ENCODE measurements around the gene TM2D3. TPM values are rescaled to one million over a fixed set of nuclear protein-coding genes. Genes with fewer than 3 reads are reported as not detected.

Gene TM2D3
- total and polyA plus RNA-seq, 2 experiments from 2014 or later = 26.2 to 36.6 TPM

GRCh38 chr15:101604124-101604874 is 47.9 kb downstream of the TM2D3 start (continued):
- TF ChIP-seq REST (IDR thresholded peaks at IDR 0.05; ENCODE audit: unreplicated experiment) = no peak
- no peak for TF ChIP-seq NANOG (IDR thresholded peaks at IDR 0.05; ENCODE audit: borderline replicate concordance)
- TF ChIP-seq ETS1 (IDR thresholded peaks at IDR 0.05) = no peak
- no peak for TF ChIP-seq EZH2phosphoT487 (IDR thresholded peaks at IDR 0.05; ENCODE audit: unreplicated experiment)

GRCh38 chr15:101602801-101603200 is 49.4 kb downstream of the TM2D3 start:
- no peak overlapping the region for H3K4me2 ChIP-seq
- no peaks in the 10 kb centered on the region for H4K20me1 ChIP-seq (replicated peaks; ENCODE audit: insufficient read depth)
- no peaks in the 10 kb centered on the region for H3K4me1 ChIP-seq (ENCODE audit: insufficient read depth)
- H3F3A ChIP-seq (replicated peaks; ENCODE audit: low read depth) = no peaks in the 10 kb centered on the region
- Mint-ChIP-seq H3K4me3 (no peak overlapping the region), H3K36me3 (ENCODE audit: low read depth) (no peaks in the 10 kb centered on the region), H3K27ac (no peak overlapping the region), H3K9me3 (peaks cover 5% of the 10 kb centered on the region; the same call in 2 of the 3 replicates), H3K27me3 (ENCODE audit: insufficient read depth, low read depth, poor library complexity) (peaks cover 4% of the 10 kb centered on the region), H3K4me1 (no peaks in the 10 kb centered on the region; the same call in 2 of the 3 replicates)
- no peaks in the 10 kb centered on the region for H3K9me2 ChIP-seq (ENCODE audit: insufficient read depth)
- no peak for TF ChIP-seq STAT1 (IDR thresholded peaks at IDR 0.05; ENCODE audit: unreplicated experiment)
- no peak for TF ChIP-seq POLR2AphosphoS5 (IDR thresholded peaks at IDR 0.05; ENCODE audit: low read depth)
- TF ChIP-seq JUNB (IDR thresholded peaks at IDR 0.05; ENCODE audit: unreplicated experiment) = no peak
- no peak for TF ChIP-seq CTCF (conservative IDR thresholded peaks at IDR 0.05; ENCODE audit: low read depth in 2 of 2)
- no peak for TF ChIP-seq ZNF331 (CRISPR knock-in tag; IDR thresholded peaks at IDR 0.05; ENCODE audit: low read depth)
- TF ChIP-seq NANOG (IDR thresholded peaks at IDR 0.05; ENCODE audit: borderline replicate concordance) = no peak
- TF ChIP-seq EZH2phosphoT487 (IDR thresholded peaks at IDR 0.05; ENCODE audit: unreplicated experiment) = no peak
- H2AFZ ChIP-seq = no peak overlapping the region
- H3K27ac ChIP-seq (ENCODE audit: low read depth) = no peak overlapping the region
- H3K27me3 ChIP-seq (ENCODE audit: insufficient read depth) = no peaks in the 10 kb centered on the region
- no peaks in the 10 kb centered on the region for H3K79me2 ChIP-seq (replicated peaks; ENCODE audit: insufficient read depth)
- H3K36me3 ChIP-seq (ENCODE audit: insufficient read depth) = no peaks in the 10 kb centered on the region
- ATAC-seq = no peak
- no peak overlapping the region for H3K4me3 ChIP-seq
- no peak for DNase-seq (ENCODE audit: low spot score)

All from GM23338 (cell line).